ENCODE results near the gene FZD10. TPM values are rescaled to one million over a fixed set of nuclear protein-coding genes. Genes with fewer than 3 reads are reported as not detected.

Gene FZD10
- total RNA-seq, 1 donor from 2014 or later: 1.9 TPM

DNA sequence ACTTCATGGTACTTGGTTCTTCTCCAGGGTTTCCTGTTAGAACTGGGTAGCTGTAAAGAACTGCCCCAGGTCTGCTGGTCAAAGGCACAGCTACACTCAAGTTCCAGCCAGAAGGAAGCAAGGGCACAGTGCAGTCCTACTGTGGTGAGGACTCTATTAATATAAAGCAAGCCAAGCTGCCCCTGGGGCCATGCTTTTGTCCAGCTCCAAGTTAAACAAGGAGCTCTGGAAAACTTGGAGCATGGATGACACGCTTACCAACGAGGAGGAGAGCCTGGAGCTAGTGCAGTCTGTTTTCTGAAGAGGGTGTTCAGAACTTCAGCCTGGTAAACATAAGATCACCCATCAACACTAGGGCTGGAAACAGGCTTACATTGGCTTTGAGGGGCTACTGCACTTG is 4.0 kb downstream of the FZD10 start:
- peaks cover 61% of the 10 kb centered on the region for H3K27me3 ChIP-seq (ENCODE audit: low read depth)
- no peak overlapping the region for H3K27ac ChIP-seq
- H3K4me1 ChIP-seq: peaks cover 11% of the 10 kb centered on the region
- intact Hi-C loops (cut with DNase I): no loop called here
- no peak overlapping the region for H3K4me3 ChIP-seq
- no peaks in the 10 kb centered on the region for H3K9me3 ChIP-seq
- no peak for DNase-seq
- no peak for ATAC-seq
- no peaks in the 10 kb centered on the region for H3K36me3 ChIP-seq
- TF ChIP-seq, protein P1, sequence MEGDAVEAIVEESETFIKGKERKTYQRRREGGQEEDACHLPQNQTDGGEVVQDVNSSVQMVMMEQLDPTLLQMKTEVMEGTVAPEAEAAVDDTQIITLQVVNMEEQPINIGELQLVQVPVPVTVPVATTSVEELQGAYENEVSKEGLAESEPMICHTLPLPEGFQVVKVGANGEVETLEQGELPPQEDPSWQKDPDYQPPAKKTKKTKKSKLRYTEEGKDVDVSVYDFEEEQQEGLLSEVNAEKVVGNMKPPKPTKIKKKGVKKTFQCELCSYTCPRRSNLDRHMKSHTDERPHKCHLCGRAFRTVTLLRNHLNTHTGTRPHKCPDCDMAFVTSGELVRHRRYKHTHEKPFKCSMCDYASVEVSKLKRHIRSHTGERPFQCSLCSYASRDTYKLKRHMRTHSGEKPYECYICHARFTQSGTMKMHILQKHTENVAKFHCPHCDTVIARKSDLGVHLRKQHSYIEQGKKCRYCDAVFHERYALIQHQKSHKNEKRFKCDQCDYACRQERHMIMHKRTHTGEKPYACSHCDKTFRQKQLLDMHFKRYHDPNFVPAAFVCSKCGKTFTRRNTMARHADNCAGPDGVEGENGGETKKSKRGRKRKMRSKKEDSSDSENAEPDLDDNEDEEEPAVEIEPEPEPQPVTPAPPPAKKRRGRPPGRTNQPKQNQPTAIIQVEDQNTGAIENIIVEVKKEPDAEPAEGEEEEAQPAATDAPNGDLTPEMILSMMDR (IDR thresholded peaks at IDR 0.05): no peak

DNA sequence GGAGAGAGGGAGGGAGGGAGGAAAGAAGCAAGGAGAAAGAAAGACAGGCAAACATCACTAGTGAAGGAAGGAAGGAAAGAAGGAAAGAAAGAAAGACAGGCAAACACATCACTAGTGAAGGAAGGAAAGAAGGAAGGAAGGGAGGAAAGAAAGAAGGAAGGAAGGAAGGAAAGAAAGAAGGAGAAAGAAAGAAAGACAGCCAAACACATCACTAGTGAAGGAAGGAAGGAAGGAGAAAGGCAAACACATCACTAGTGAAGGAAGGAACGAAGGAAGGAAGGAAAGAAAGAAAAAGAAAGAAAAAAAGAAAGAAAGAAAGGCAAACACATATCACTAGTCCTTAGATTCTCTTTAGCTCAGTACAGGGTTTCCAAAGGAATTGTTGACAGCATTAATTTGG is 5.3 kb downstream of the FZD10 start:
- no peak overlapping the region for H3K4me3 ChIP-seq
- intact Hi-C loops (cut with DNase I): no loop called here
- H3K27ac ChIP-seq: no peak overlapping the region
- no peaks in the 10 kb centered on the region for H3K36me3 ChIP-seq
- TF ChIP-seq, protein P1 (IDR thresholded peaks at IDR 0.05): no peak
- DNase-seq (no peak), ATAC-seq (no peak)
- H3K27me3 ChIP-seq (ENCODE audit: low read depth): peaks cover 55% of the 10 kb centered on the region
- H3K4me1 ChIP-seq: peaks cover 6% of the 10 kb centered on the region
- no peaks in the 10 kb centered on the region for H3K9me3 ChIP-seq

DNA sequence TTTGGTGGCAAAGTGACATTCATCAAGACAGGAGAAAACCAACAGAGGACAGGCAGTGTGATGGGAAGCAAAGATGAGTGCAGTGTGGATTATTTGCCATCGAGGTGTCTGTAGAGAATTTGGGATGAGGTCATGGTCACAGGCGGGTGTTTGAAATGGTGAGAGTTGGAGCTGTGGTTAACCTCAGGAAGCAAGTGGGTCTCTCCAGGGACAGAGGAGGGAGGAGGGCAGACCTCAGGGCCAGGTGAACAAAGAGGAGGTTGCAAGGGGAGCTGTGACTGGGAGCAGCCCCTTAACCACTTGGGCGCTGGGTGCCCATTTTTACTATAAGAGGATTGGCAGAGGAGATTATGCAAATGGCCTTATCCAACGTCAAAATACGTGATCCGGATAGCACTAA is 7.0 kb downstream of the FZD10 start:
- H3K27me3 ChIP-seq (ENCODE audit: low read depth): peaks cover 38% of the 10 kb centered on the region
- DNase-seq: no peak
- H3K4me3 ChIP-seq: no peak overlapping the region
- intact Hi-C loops (cut with DNase I): no loop called here
- TF ChIP-seq, protein P1 (IDR thresholded peaks at IDR 0.05): no peak
- H3K9me3 ChIP-seq: no peaks in the 10 kb centered on the region
- H3K4me1 ChIP-seq: no peaks in the 10 kb centered on the region
- H3K36me3 ChIP-seq: no peaks in the 10 kb centered on the region
- H3K27ac ChIP-seq: no peak overlapping the region
- ATAC-seq: no peak

DNA sequence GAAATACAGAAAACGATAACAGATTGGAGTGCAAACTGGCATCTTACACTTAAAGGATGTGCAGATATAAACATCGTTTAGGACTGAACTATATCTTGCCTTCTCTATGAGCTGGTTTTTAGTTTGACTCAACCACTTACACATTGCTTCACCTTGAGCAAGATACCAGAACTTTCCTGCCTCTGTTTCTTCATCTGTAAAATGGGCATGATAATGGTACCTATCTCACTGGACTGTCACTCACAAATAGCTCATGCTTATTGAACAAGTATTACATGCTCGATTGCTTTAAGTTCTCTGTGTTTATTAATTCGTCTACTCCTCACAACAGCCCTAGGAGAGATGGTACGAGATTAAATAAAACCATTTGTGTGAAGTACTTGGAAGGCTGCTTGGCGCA is 7.7 kb downstream of the FZD10 start:
- TF ChIP-seq, protein P1 (IDR thresholded peaks at IDR 0.05): no peak
- no peak for DNase-seq
- H3K4me1 ChIP-seq: no peaks in the 10 kb centered on the region
- no peaks in the 10 kb centered on the region for H3K9me3 ChIP-seq
- H3K36me3 ChIP-seq: no peaks in the 10 kb centered on the region
- H3K27ac ChIP-seq: no peak overlapping the region
- no peak for ATAC-seq
- intact Hi-C loops (cut with DNase I): no loop called here
- H3K4me3 ChIP-seq: no peak overlapping the region
- peaks cover 31% of the 10 kb centered on the region for H3K27me3 ChIP-seq (ENCODE audit: low read depth)

DNA sequence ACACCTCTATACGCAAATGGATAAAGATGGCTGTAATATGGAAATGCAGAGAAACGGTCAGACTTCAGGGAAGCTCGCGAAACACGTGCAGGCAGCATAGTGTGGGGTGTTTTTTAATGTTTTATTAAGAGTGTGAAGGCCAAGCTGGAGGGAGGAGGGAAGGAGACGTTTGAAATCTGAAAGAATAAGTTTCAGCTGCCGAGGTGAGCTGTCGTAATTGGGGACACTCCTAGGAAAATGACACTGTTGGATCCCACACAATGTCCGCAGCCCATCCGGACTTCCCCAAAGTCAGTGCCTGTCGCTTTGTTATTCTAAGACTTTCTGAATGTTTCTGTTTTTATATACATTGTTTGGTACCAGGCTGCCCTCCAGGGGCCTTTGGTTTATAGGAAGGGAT is 8.3 kb downstream of the FZD10 start:
- TF ChIP-seq, protein P1 (IDR thresholded peaks at IDR 0.05): no peak
- no peak overlapping the region for H3K4me3 ChIP-seq
- H3K4me1 ChIP-seq: no peaks in the 10 kb centered on the region
- H3K27me3 ChIP-seq (ENCODE audit: low read depth): peaks cover 28% of the 10 kb centered on the region
- H3K9me3 ChIP-seq: no peaks in the 10 kb centered on the region
- no peak for ATAC-seq
- DNase-seq: no peak
- no peak overlapping the region for H3K27ac ChIP-seq
- intact Hi-C loops (cut with DNase I): no loop called here
- H3K36me3 ChIP-seq: no peaks in the 10 kb centered on the region

Data from lower lobe of right lung (tissue), 2 donors.